OCI-LY3 (cell line): ENCODE data around the gene ZCCHC3.

ENCODE experiments used
- H2AFZ ChIP-seq: fragments of 200-600, 300-600 bp; shearing (Covaris generic); 2 replicates; pipeline ENCODE4 v1.6.0; 2014; ENCODE audit warnings: antibody characterized with exemption, low read depth, low read length
- H3K27ac ChIP-seq: fragments of 200-600, 300-600 bp; sonication (generic); 2 replicates; pipeline ENCODE4 v1.5.1; 2014; ENCODE audit warnings: mild to moderate bottlenecking, low read length, moderate library complexity, mixed read lengths
- H3K27me3 ChIP-seq: fragments of 200-600, 300-600 bp; sonication (generic); 2 replicates; pipeline ENCODE4 v1.6.1; 2014; ENCODE audit warnings: low read depth, low read length, mixed read lengths
- H3K36me3 ChIP-seq: fragments of 200-600, 300-600 bp; sonication (generic); replicated peaks from 2 replicates; pipeline ENCODE3; 2014; ENCODE audit warnings: low read depth, low read length, mixed read lengths
- H3K4me1 ChIP-seq: fragments of 300-600, 200-600 bp; sonication (generic); 2 replicates; pipeline ENCODE4 v1.6.1; 2014; ENCODE audit warnings: low read length, mixed read lengths
- H3K4me2 ChIP-seq: fragments of 200-600, 300-600 bp; sonication (generic); 2 replicates; pipeline ENCODE4 v1.6.1; 2014; ENCODE audit warnings: low read length, mixed read lengths
- H3K4me3 ChIP-seq: fragments of 300-600, 200-600 bp; sonication (generic); 2 replicates; pipeline ENCODE4 v1.5.1; 2014; ENCODE audit warnings: antibody characterized with exemption, mild to moderate bottlenecking, low read length, moderate library complexity
- H3K79me2 ChIP-seq: fragments of 300-600, 200-600 bp; shearing (Covaris generic); 2 replicates; pipeline ENCODE4 v1.6.1; 2014; ENCODE audit warnings: mild to moderate bottlenecking, low read length, mixed read lengths
- H3K9ac ChIP-seq: fragments of 300-600, 200-600 bp; shearing (Covaris generic); 2 replicates; pipeline ENCODE4 v1.6.0; 2014; ENCODE audit warnings: mild to moderate bottlenecking, low read length, moderate library complexity
- H3K9me3 ChIP-seq: fragments of 200-600, 300-600 bp; shearing (Covaris generic); 2 replicates; pipeline ENCODE4 v1.6.1; 2014; ENCODE audit warnings: low read length, mixed read lengths; ENCODE audit not compliant: insufficient read depth
- H4K20me1 ChIP-seq: fragments of 200-600, 300-600 bp; sonication (generic); 2 replicates; pipeline ENCODE4 v1.6.1; 2016; ENCODE audit warnings: low read length, mixed read lengths; ENCODE audit not compliant: insufficient read depth
- CTCF ChIP-seq: fragments of 200-600, 300-600 bp; sonication (generic); IDR thresholded peaks from 2 replicates; pipeline ENCODE4 v1.5.1; 2014; ENCODE audit warnings: antibody characterized with exemption, low read length, low read depth
- EZH2phosphoT487 ChIP-seq: fragments of 200-600 bp; shearing (Covaris generic); IDR thresholded peaks from 2 replicates; pipeline ENCODE4 v1.6.1; 2018; ENCODE audit warnings: antibody characterized with exemption, mixed run types, low read depth

ZCCHC3 gene

DNA sequence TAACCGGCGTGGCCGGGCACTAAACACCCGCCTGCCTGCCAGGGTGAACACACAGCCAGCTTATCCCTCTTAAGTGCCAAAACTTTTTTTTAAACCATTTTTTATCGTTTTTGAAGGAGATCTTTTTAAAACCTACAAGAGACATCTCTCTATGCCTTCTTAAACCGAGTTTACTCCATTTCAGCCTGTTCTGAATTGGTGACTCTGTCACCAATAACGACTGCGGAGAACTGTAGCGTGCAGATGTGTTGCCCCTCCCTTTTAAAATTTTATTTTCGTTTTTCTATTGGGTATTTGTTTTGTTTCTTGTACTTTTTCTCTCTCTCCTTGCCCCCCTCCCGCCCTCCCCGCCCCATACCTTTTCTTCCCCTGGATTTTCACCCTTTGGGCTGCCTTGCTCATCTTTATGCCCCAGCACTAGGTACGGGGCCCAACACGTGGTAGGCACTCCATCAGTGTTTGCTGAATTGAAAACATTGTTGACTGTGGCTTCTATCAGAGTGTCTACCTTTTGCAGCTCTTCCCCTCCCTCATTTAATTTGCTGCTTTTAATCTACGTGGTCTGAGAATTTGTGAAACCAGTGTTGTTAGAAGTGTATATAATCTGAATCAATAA, 1.5 kb downstream of the ZCCHC3 start:
- peak overlapping the region; percentile 65; the same call in 1 of the 2 replicates for H3K27ac ChIP-seq

GRCh38 chr20:300345-300990, 3.1 kb downstream of the ZCCHC3 start:
- H3K27ac ChIP-seq = no peak overlapping the region
- no peaks in the 10 kb centered on the region for H3K27me3 ChIP-seq
- no peak for TF ChIP-seq CTCF
- TF ChIP-seq EZH2phosphoT487 = no peak
- H3K79me2 ChIP-seq = peaks cover 43% of the 10 kb centered on the region
- peaks cover 29% of the 10 kb centered on the region for H3K4me1 ChIP-seq
- H3K9me3 ChIP-seq = no peaks in the 10 kb centered on the region
- no peak overlapping the region for H3K4me3 ChIP-seq
- peaks cover 30% of the 10 kb centered on the region for H4K20me1 ChIP-seq
- peak overlapping the region; percentile 89 for H3K4me2 ChIP-seq
- H3K36me3 ChIP-seq = peaks cover 27% of the 10 kb centered on the region
- no peak overlapping the region for H3K9ac ChIP-seq
- no peak overlapping the region for H2AFZ ChIP-seq

More for the DNA sequence above, 1.5 kb downstream of the ZCCHC3 start:
- H3K36me3 ChIP-seq = peaks cover 27% of the 10 kb centered on the region
- no peaks in the 10 kb centered on the region for H3K9me3 ChIP-seq
- H3K4me1 ChIP-seq = peaks cover 29% of the 10 kb centered on the region
- H3K9ac ChIP-seq = peak overlapping the region; percentile 86; the same call in 1 of the 2 replicates
- peaks cover 43% of the 10 kb centered on the region for H3K79me2 ChIP-seq
- H4K20me1 ChIP-seq = peaks cover 30% of the 10 kb centered on the region
- no peak overlapping the region for H2AFZ ChIP-seq
- no peak for TF ChIP-seq EZH2phosphoT487
- no peak for TF ChIP-seq CTCF
- peak overlapping the region; percentile 89 for H3K4me2 ChIP-seq
- H3K4me3 ChIP-seq = peak overlapping the region; percentile 92
- H3K27me3 ChIP-seq = no peaks in the 10 kb centered on the region

- H3K27me3 ChIP-seq = no peaks in the 10 kb centered on the region
- H3K36me3 ChIP-seq = peaks cover 27% of the 10 kb centered on the region
- peaks cover 30% of the 10 kb centered on the region for H4K20me1 ChIP-seq
- no peak overlapping the region for H3K4me2 ChIP-seq
- H3K27ac ChIP-seq = no peak overlapping the region
- H3K4me1 ChIP-seq = peaks cover 23% of the 10 kb centered on the region
- H3K4me3 ChIP-seq = no peak overlapping the region
- H3K9ac ChIP-seq = no peak overlapping the region
- TF ChIP-seq CTCF = no peak
- no peak for TF ChIP-seq EZH2phosphoT487
- H2AFZ ChIP-seq = no peak overlapping the region
- H3K9me3 ChIP-seq = no peaks in the 10 kb centered on the region
- peaks cover 35% of the 10 kb centered on the region for H3K79me2 ChIP-seq
Observed at GRCh38 chr20:301886-302848, 4.8 kb downstream of the ZCCHC3 start.
